ENCODE data around the gene ARAP1.

Gene ARAP1

GRCh38 chr11:72779495-72780128, 27.4 kb upstream of the ARAP1 start:
- DNase-seq, result no peak

- no peak for DNase-seq
Observed at GRCh38 chr11:72778535-72779494, 26.6 kb upstream of the ARAP1 start.

- no peak for DNase-seq
Observed at GRCh38 chr11:72777755-72778278, 25.6 kb upstream of the ARAP1 start.

- DNase-seq, result no peak
Observed at GRCh38 chr11:72776844-72777754, 24.9 kb upstream of the ARAP1 start.

GRCh38 chr11:72776117-72776843, 24.1 kb upstream of the ARAP1 start:
- no peak for DNase-seq

GRCh38 chr11:72775288-72776110, 23.3 kb upstream of the ARAP1 start:
- no peak for DNase-seq

GRCh38 chr11:72774499-72774898, 22.3 kb upstream of the ARAP1 start:
- no peak for DNase-seq

GRCh38 chr11:72773696-72774095, 21.5 kb upstream of the ARAP1 start:
- DNase-seq, result no peak

- DNase-seq, result no peak
Observed at GRCh38 chr11:72773291-72773690, 21.1 kb upstream of the ARAP1 start.

- no peak for DNase-seq
Observed at GRCh38 chr11:72772059-72772458, 19.9 kb upstream of the ARAP1 start.

GRCh38 chr11:72771507-72771906, 19.3 kb upstream of the ARAP1 start:
- no peak for DNase-seq

- DNase-seq, result no peak
Observed at GRCh38 chr11:72770799-72771198, 18.6 kb upstream of the ARAP1 start.

- DNase-seq, result no peak
Observed at GRCh38 chr11:72769680-72770079, 17.5 kb upstream of the ARAP1 start.

GRCh38 chr11:72768581-72768980, 16.4 kb upstream of the ARAP1 start:
- no peak for DNase-seq

- no peak for DNase-seq
Observed at GRCh38 chr11:72767203-72768062, 15.2 kb upstream of the ARAP1 start.

- DNase-seq, result no peak
Observed at GRCh38 chr11:72766152-72766902, 14.1 kb upstream of the ARAP1 start.

- DNase-seq, result no peak
Observed at GRCh38 chr11:72764503-72764902, 12.3 kb upstream of the ARAP1 start.

- DNase-seq, result no peak
Observed at GRCh38 chr11:72763823-72764222, 11.6 kb upstream of the ARAP1 start.

- no peak for DNase-seq
Observed at GRCh38 chr11:72762641-72763304, 10.6 kb upstream of the ARAP1 start.
